ENCODE measurements around the gene ACVR2A.

The ACVR2A gene

DNA sequence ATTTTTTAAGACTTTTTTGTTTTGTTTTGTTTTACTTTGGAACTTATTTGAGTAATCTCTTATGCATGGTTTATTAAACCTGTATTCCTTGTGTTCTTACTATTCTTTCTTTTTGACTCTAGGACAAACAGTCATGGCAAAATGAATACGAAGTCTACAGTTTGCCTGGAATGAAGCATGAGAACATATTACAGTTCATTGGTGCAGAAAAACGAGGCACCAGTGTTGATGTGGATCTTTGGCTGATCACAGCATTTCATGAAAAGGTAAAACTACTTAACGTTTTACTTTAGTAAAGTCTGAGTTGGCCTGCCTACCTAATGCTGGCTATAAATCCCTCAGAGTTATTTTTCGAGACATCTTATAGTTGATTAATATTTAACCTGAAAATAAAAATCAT, 72.3 kb downstream of the ACVR2A start:
- no peak overlapping the region for H3K4me3 Mint-ChIP-seq
- no peak for DNase-seq
- H3K36me3 Mint-ChIP-seq (ENCODE audit: low read depth) = peaks cover 31% of the 10 kb centered on the region
- H3K4me1 Mint-ChIP-seq = peaks cover 12% of the 10 kb centered on the region
- TF ChIP-seq, protein P1, sequence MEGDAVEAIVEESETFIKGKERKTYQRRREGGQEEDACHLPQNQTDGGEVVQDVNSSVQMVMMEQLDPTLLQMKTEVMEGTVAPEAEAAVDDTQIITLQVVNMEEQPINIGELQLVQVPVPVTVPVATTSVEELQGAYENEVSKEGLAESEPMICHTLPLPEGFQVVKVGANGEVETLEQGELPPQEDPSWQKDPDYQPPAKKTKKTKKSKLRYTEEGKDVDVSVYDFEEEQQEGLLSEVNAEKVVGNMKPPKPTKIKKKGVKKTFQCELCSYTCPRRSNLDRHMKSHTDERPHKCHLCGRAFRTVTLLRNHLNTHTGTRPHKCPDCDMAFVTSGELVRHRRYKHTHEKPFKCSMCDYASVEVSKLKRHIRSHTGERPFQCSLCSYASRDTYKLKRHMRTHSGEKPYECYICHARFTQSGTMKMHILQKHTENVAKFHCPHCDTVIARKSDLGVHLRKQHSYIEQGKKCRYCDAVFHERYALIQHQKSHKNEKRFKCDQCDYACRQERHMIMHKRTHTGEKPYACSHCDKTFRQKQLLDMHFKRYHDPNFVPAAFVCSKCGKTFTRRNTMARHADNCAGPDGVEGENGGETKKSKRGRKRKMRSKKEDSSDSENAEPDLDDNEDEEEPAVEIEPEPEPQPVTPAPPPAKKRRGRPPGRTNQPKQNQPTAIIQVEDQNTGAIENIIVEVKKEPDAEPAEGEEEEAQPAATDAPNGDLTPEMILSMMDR (IDR thresholded peaks at IDR 0.05) = no peak
- no peaks in the 10 kb centered on the region for H3K27me3 Mint-ChIP-seq (ENCODE audit: low read depth, poor library complexity)
- no peak overlapping the region for H3K27ac Mint-ChIP-seq
- H3K9me3 Mint-ChIP-seq = no peaks in the 10 kb centered on the region

DNA sequence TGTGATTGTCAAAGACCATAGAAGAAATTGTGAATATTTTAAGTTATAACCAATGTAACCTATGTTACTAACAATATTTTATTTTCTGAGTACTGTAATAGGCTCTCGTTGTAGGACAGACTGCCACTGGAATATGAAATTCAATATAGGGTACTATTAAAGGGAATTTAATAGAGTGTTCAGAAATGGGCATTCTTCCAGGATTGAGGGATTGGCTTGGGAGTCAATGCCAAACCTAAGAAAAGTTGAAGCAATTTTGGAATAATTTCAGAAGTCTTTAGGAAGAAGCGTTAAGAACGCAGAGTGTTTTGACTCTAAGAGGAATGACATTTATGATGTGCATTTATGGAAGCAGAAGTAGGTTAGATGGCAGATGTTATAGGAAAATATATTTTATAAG, 79.0 kb downstream of the ACVR2A start:
- Mint-ChIP-seq H3K9me3 (no peaks in the 10 kb centered on the region), H3K4me3 (no peak overlapping the region)
- TF ChIP-seq, protein P1 (IDR thresholded peaks at IDR 0.05) = no peak

DNA sequence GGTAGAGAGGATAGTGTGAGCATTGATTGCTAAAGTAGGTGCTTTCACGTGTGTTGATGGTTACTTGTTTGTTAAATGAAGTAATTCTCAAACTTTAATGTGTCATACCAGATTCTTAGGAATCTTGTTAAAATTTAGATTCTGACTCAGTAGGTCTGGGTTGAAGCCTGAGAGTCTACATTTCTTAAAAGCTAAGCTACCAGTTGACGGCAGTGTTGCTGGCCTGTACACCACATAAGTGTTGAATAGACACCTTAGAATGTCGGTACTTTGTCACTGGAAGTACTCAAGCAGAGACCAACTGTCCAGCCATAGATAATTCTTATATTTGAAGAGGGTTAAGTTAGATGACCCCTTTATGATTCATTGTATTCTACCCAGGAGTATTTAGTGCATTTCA, 79.8 kb downstream of the ACVR2A start:
- no peaks in the 10 kb centered on the region for H3K4me1 Mint-ChIP-seq
- peaks cover 53% of the 10 kb centered on the region for H3K36me3 Mint-ChIP-seq (ENCODE audit: low read depth)
- no peak for DNase-seq
- TF ChIP-seq, protein P1 (IDR thresholded peaks at IDR 0.05) = no peak
- H3K27ac Mint-ChIP-seq = no peak overlapping the region
- no peak overlapping the region for H3K4me3 Mint-ChIP-seq
- H3K27me3 Mint-ChIP-seq (ENCODE audit: low read depth, poor library complexity) = no peaks in the 10 kb centered on the region
- H3K9me3 Mint-ChIP-seq = no peaks in the 10 kb centered on the region

More for the DNA sequence above, 79.0 kb downstream of the ACVR2A start:
- Mint-ChIP-seq H3K4me1 (no peaks in the 10 kb centered on the region), H3K27ac (no peak overlapping the region), H3K27me3 (ENCODE audit: low read depth, poor library complexity) (no peaks in the 10 kb centered on the region), H3K36me3 (ENCODE audit: low read depth) (peaks cover 58% of the 10 kb centered on the region)
- DNase-seq = no peak

DNA sequence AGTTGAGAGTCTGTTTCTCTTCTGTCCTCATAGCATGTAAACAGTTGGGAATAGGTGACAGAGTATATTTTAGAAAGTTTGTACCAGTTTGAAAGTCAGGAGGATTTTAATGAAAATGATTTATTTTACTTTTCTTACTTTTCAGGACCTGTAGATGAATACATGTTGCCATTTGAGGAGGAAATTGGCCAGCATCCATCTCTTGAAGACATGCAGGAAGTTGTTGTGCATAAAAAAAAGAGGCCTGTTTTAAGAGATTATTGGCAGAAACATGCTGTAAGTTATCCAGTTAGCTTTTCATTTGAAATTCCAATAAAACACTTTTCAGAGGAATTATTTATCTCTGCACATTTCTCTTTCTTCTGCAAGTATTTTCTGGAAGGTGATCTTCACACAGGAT, 81.1 kb downstream of the ACVR2A start:
- no peak for DNase-seq
- no peaks in the 10 kb centered on the region for H3K4me1 Mint-ChIP-seq
- no peak overlapping the region for H3K27ac Mint-ChIP-seq
- H3K9me3 Mint-ChIP-seq = no peaks in the 10 kb centered on the region
- TF ChIP-seq, protein P1 (IDR thresholded peaks at IDR 0.05) = no peak
- no peaks in the 10 kb centered on the region for H3K27me3 Mint-ChIP-seq (ENCODE audit: low read depth, poor library complexity)
- peaks cover 53% of the 10 kb centered on the region for H3K36me3 Mint-ChIP-seq (ENCODE audit: low read depth)
- no peak overlapping the region for H3K4me3 Mint-ChIP-seq

DNA sequence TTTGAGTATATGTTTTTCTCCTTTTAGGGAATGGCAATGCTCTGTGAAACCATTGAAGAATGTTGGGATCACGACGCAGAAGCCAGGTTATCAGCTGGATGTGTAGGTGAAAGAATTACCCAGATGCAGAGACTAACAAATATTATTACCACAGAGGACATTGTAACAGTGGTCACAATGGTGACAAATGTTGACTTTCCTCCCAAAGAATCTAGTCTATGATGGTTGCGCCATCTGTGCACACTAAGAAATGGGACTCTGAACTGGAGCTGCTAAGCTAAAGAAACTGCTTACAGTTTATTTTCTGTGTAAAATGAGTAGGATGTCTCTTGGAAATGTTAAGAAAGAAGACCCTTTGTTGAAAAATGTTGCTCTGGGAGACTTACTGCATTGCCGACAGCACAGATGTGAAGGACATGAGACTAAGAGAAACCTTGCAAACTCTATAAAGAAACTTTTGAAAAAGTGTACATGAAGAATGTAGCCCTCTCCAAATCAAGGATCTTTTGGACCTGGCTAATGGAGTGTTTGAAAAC, 82.3 kb downstream of the ACVR2A start:
- no peak for DNase-seq
- no peaks in the 10 kb centered on the region for H3K9me3 Mint-ChIP-seq
- H3K27ac Mint-ChIP-seq = peak overlapping the region; percentile 90
- H3K4me1 Mint-ChIP-seq = no peaks in the 10 kb centered on the region
- no peak overlapping the region for H3K4me3 Mint-ChIP-seq
- H3K36me3 Mint-ChIP-seq (ENCODE audit: low read depth) = peaks cover 52% of the 10 kb centered on the region
- no peaks in the 10 kb centered on the region for H3K27me3 Mint-ChIP-seq (ENCODE audit: low read depth, poor library complexity)
- TF ChIP-seq, protein P1 (IDR thresholded peaks at IDR 0.05) = no peak

DNA sequence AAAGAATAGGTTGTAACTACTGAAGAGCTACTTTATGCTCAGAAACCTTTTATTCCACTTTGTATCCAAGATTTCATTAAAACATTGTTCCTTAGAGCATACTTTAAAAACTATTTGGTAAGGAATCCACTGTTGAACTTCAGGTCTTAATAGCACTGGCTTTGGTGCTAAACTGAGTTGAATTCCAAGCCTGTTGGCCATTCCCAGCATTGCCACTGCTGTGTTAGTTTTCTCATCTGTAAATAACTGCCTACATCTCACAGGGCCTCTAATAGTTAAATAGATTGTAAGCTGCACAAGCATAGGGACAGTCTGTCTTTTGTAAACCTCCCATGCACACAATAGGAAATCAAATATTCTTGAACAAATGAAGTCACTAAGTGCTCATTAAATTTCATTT, 89.1 kb downstream of the ACVR2A start:
- H3K4me3 Mint-ChIP-seq = no peak overlapping the region
- H3K36me3 Mint-ChIP-seq (ENCODE audit: low read depth) = peaks cover 43% of the 10 kb centered on the region
- H3K27ac Mint-ChIP-seq = no peak overlapping the region
- TF ChIP-seq, protein P1 (IDR thresholded peaks at IDR 0.05) = no peak
- H3K27me3 Mint-ChIP-seq (ENCODE audit: low read depth, poor library complexity) = no peaks in the 10 kb centered on the region
- no peak for DNase-seq
- H3K9me3 Mint-ChIP-seq = no peaks in the 10 kb centered on the region
- H3K4me1 Mint-ChIP-seq = no peaks in the 10 kb centered on the region
